H9 (cell line): ENCODE data around the gene GTPBP6. TPM values are rescaled to one million over a fixed set of nuclear protein-coding genes. Genes with fewer than 3 reads are reported as not detected.
"Not testable (repeated sequence)": the region's sequence is repeated elsewhere in the genome, so short reads cannot be mapped to it uniquely, and the experiment has no call there.

ENCODE experiments used
- DNase-seq: peaks from one replicate; pipeline ENCODE4 v3.0.0-alpha.2; 2017
- H2AFZ ChIP-seq: one replicate; pipeline ENCODE4 v1.6.1; 2013; ENCODE audit warnings: mild to moderate bottlenecking, low read length, control low read depth, moderate library complexity
- H2AK5ac ChIP-seq: 2 replicates; pipeline ENCODE4 v1.6.1; 2013; ENCODE audit warnings: low read length, control low read depth, mixed read lengths; ENCODE audit not compliant: insufficient read length
- H2BK120ac ChIP-seq: one replicate; pipeline ENCODE4 v1.6.1; 2013; ENCODE audit warnings: low read depth, mild to moderate bottlenecking, low read length, control low read depth, inconsistent platforms; ENCODE audit not compliant: poor library complexity, severe bottlenecking
- H2BK12ac ChIP-seq: 2 replicates; pipeline ENCODE4 v1.6.1; 2013; ENCODE audit warnings: low read length, control low read depth, mixed read lengths, low read depth; ENCODE audit not compliant: insufficient read length
- H2BK15ac ChIP-seq: 2 replicates; pipeline ENCODE4 v1.6.1; 2013; ENCODE audit warnings: low read depth, low read length, control low read depth
- H2BK20ac ChIP-seq: one replicate; pipeline ENCODE4 v1.6.1; 2013; ENCODE audit warnings: low read depth, mild to moderate bottlenecking, low read length, control low read depth, inconsistent platforms; ENCODE audit not compliant: poor library complexity, severe bottlenecking
- H2BK5ac ChIP-seq: 2 replicates; pipeline ENCODE4 v1.6.1; 2013; ENCODE audit warnings: low read length, control low read depth, mixed read lengths; ENCODE audit not compliant: insufficient read length
- H3K14ac ChIP-seq: 2 replicates; pipeline ENCODE4 v1.6.1; 2013; ENCODE audit warnings: low read length, control low read depth; ENCODE audit not compliant: insufficient read depth
- H3K18ac ChIP-seq: 2 replicates; pipeline ENCODE4 v1.6.1; 2013; ENCODE audit warnings: low read depth, mild to moderate bottlenecking, mixed read lengths, low read length, control low read depth; ENCODE audit not compliant: insufficient read length
- H3K23ac ChIP-seq: 2 replicates; pipeline ENCODE4 v1.6.1; 2013; ENCODE audit warnings: low read length, control low read depth, mixed read lengths, low read depth; ENCODE audit not compliant: insufficient read length
- H3K23me2 ChIP-seq: 2 replicates; pipeline ENCODE4 v1.6.1; 2013; ENCODE audit warnings: low read depth, mild to moderate bottlenecking, mixed read lengths, low read length, control low read depth; ENCODE audit not compliant: insufficient read length, poor library complexity, severe bottlenecking
- H3K27ac ChIP-seq: 2 replicates; pipeline ENCODE4 v1.5.1; 2013; ENCODE audit warnings: low read length, control low read depth, mixed read lengths, low read depth; ENCODE audit not compliant: insufficient read length
- H3K27me3 ChIP-seq: 2 replicates; pipeline ENCODE4 v1.6.1; 2013; ENCODE audit warnings: low read length, control low read depth, inconsistent platforms; ENCODE audit not compliant: insufficient read depth
- H3K4ac ChIP-seq: 2 replicates; pipeline ENCODE4 v1.6.1; 2013; ENCODE audit warnings: low read depth, mild to moderate bottlenecking, control low read depth, inconsistent platforms, low read length, moderate library complexity
- H3K4me1 ChIP-seq: 2 replicates; pipeline ENCODE4 v1.6.1; 2013; ENCODE audit warnings: low read length, control low read depth, inconsistent platforms; ENCODE audit not compliant: insufficient read depth
- H3K4me2 ChIP-seq: 2 replicates; pipeline ENCODE4 v1.6.1; 2013; ENCODE audit warnings: low read length, control low read depth, mixed read lengths; ENCODE audit not compliant: insufficient read length, insufficient read depth
- H3K56ac ChIP-seq: 2 replicates; pipeline ENCODE4 v1.6.1; 2013; ENCODE audit warnings: low read depth, mild to moderate bottlenecking, mixed read lengths, low read length, control low read depth; ENCODE audit not compliant: insufficient read length
- H3K79me1 ChIP-seq: 2 replicates; pipeline ENCODE4 v1.6.1; 2013; ENCODE audit warnings: low read depth, mild to moderate bottlenecking, moderate library complexity, low read length, control low read depth, inconsistent platforms; ENCODE audit not compliant: insufficient read depth, poor library complexity, severe bottlenecking
- H3K79me2 ChIP-seq: 2 replicates; pipeline ENCODE4 v1.6.1; 2013; ENCODE audit warnings: low read length, control low read depth, inconsistent platforms; ENCODE audit not compliant: insufficient read depth
- H3K9ac ChIP-seq: 2 replicates; pipeline ENCODE4 v1.6.1; 2013; ENCODE audit warnings: low read length, control low read depth, mixed read lengths; ENCODE audit not compliant: insufficient read length; ENCODE audit errors: extremely low read depth
- H3K9me3 ChIP-seq: one replicate; pipeline ENCODE4 v1.6.1; 2013; ENCODE audit warnings: low read depth, low read length, inconsistent platforms; ENCODE audit not compliant: control insufficient read depth
- H3T11ph ChIP-seq: one replicate; pipeline ENCODE4 v1.6.1; 2013; ENCODE audit warnings: mild to moderate bottlenecking, low read length, control low read depth, inconsistent platforms
- H4K20me1 ChIP-seq: one replicate; pipeline ENCODE4 v1.6.1; 2013; ENCODE audit not compliant: control insufficient read depth, insufficient read length, insufficient read depth
- H4K5ac ChIP-seq: 2 replicates; pipeline ENCODE4 v1.6.1; 2013; ENCODE audit warnings: low read depth, mild to moderate bottlenecking, mixed read lengths, low read length, control low read depth; ENCODE audit not compliant: insufficient read length
- H4K8ac ChIP-seq: replicated peaks from 2 replicates; pipeline ENCODE4 v1.6.1; 2013; ENCODE audit warnings: low read length, control low read depth, mixed read lengths, low read depth; ENCODE audit not compliant: insufficient read length
- H4K91ac ChIP-seq: 2 replicates; pipeline ENCODE4 v1.6.1; 2013; ENCODE audit warnings: low read depth, mild to moderate bottlenecking, moderate library complexity, mixed read lengths, low read length, control low read depth; ENCODE audit not compliant: insufficient read length
- H3K27ac Mint-ChIP-seq, 3 experiments: 2 replicates in 2 of 3; 3 replicates in 1 of 3; pipeline ENCODE4 v1.8.0; 2020 to 2021; ENCODE audit warnings: mixed read lengths in 3 of 3, mild to moderate bottlenecking in 1 of 3, moderate library complexity in 1 of 3
- H3K27me3 Mint-ChIP-seq: 2 replicates; pipeline ENCODE4 v1.8.0; 2021; ENCODE audit warnings: low read depth, mild to moderate bottlenecking, moderate library complexity, mixed read lengths
- H3K36me3 Mint-ChIP-seq, 3 experiments: 2 replicates in 2 of 3; 3 replicates in 1 of 3; pipeline ENCODE4 v1.8.0; 2020 to 2021; ENCODE audit warnings: low read depth in 3 of 3, mixed read lengths in 3 of 3; ENCODE audit not compliant: insufficient read depth in 1 of 3
- H3K4me1 Mint-ChIP-seq, 2 experiments: 2 replicates each; pipeline ENCODE4 v1.8.0; 2020; ENCODE audit warnings: mixed read lengths in 2 of 2
- H3K4me3 Mint-ChIP-seq, 2 experiments: 2 replicates in 1 of 2; 3 replicates in 1 of 2; pipeline ENCODE4 v1.8.0; 2020 to 2021; ENCODE audit warnings: mild to moderate bottlenecking in 2 of 2, mixed read lengths in 2 of 2, moderate library complexity in 1 of 2
- H3K9me3 Mint-ChIP-seq, 2 experiments: 2 replicates in 1 of 2; 3 replicates in 1 of 2; pipeline ENCODE4 v1.8.0; 2020; ENCODE audit warnings: mild to moderate bottlenecking in 2 of 2, mixed read lengths in 2 of 2, moderate library complexity in 1 of 2
- WGBS: extraction: QIAGEN DNeasy Blood & Tissue Kit; methylation state at CpG from one replicate; pipeline ENCODE4 v1.1.7; 2013; ENCODE audit warnings: missing lambda C conversion rate, low lambda C conversion rate, mixed read lengths; ENCODE audit not compliant: insufficient read length; ENCODE audit errors: extremely low coverage; 5-methylcytosine and 5-hydroxymethylcytosine counted together
- total RNA-seq: library from RNA; stranded (reverse); gene quantifications from 2 replicates; pipeline ENCODE4 v1.2.1, GENCODE V29; 2021

Gene GTPBP6
- total RNA-seq, 1 experiment from 2014 or later = 64.0 TPM

DNA sequence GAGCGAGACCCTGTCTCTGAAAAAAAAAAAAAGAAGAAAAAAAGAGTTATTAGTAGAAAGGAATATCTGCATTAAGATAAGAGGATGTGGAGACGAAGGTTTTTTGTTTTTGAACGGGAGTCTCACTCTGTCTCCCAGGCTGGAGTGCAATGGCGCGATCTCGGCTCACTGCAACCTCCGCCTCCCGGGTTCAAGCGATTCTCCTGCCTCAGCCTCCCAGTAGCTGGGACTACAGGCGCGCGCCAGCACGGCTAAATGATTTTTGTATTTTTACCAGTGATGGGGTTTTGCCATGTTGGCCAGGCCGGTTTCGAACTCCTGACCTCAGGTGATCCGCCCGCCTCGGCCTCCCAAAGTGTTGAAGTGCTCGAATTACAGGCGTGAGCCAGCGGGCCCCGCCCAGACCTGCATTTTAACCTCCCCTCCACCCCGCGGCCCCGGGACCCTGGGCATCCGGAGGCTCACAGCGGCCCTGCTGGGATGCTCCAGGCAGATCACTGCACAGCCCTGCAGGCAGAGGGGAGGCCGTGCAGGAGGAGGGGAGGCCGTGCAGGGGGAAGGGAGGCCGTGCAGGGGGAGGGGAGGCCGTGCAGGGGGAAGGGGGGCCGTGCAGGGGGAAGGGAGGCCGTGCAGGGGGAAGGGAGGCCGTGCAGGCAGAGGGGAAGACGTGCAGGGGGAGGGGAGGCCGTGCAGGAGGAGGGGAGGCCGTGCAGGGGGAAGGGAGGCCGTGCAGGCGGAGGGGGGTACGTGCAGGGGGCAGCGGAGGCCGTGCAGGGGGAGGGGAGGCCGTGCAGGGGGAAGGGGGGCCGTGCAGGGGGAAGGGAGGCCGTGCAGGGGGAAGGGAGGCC, 38.6 kb downstream of the GTPBP6 start:
- not testable (repeated sequence) for H2BK120ac ChIP-seq, H2BK12ac ChIP-seq, H3K27me3 ChIP-seq, H3K79me2 ChIP-seq, H3K4me1 ChIP-seq, H2AK5ac ChIP-seq, H3K14ac ChIP-seq, H4K8ac ChIP-seq, H3K9me3 Mint-ChIP-seq, H2BK20ac ChIP-seq, H3K9me3 ChIP-seq, H3K9ac ChIP-seq, H3K23ac ChIP-seq, H4K5ac ChIP-seq, H3K27ac ChIP-seq, H3K18ac ChIP-seq, H4K91ac ChIP-seq, H3K4me2 ChIP-seq, H3K4ac ChIP-seq, H2BK15ac ChIP-seq, H4K20me1 ChIP-seq, H3K27me3 Mint-ChIP-seq, H2BK5ac ChIP-seq, H3K56ac ChIP-seq, H3K79me1 ChIP-seq, H3T11ph ChIP-seq, H2AFZ ChIP-seq
- peaks cover 17% of the 10 kb centered on the region for H3K23me2 ChIP-seq
- H3K36me3 Mint-ChIP-seq = peaks cover 24 to 31% (median 28%) of the 10 kb centered on the region in 3 experiments
- peak; percentile 78 for DNase-seq
- H3K4me1 Mint-ChIP-seq = peaks cover 18 to 32% of the 10 kb centered on the region in 2 experiments
- WGBS = 100% methylated on average over 1 of the region's 45 CpGs
- peak overlapping the region in 2 of 3 experiments; percentile 60 to 91; a peak in 3 of 7 replicates for H3K27ac Mint-ChIP-seq
- peak overlapping the region; percentile 22 to 62 for H3K4me3 Mint-ChIP-seq
